Nephron (organoid): ENCODE measurements around the gene PPIL6.

Experiments used
- H3K27ac Mint-ChIP-seq, 3 experiments: 2 replicates each; pipeline ENCODE4 v1.8.0; 2020; ENCODE audit warnings: mixed read lengths in 3 of 3, mild to moderate bottlenecking in 2 of 3, moderate library complexity in 1 of 3
- H3K27me3 Mint-ChIP-seq: 2 replicates; pipeline ENCODE4 v1.8.0; 2021; ENCODE audit warnings: low read depth, mild to moderate bottlenecking, moderate library complexity, mixed read lengths
- H3K36me3 Mint-ChIP-seq: 2 replicates; pipeline ENCODE4 v1.8.0; 2020; ENCODE audit warnings: low read depth, mixed read lengths
- H3K4me1 Mint-ChIP-seq: 2 replicates; pipeline ENCODE4 v1.8.0; 2020; ENCODE audit warnings: mixed read lengths
- H3K4me3 Mint-ChIP-seq, 3 experiments: 2 replicates each; pipeline ENCODE4 v1.8.0; 2020; ENCODE audit warnings: mild to moderate bottlenecking in 3 of 3, mixed read lengths in 3 of 3, moderate library complexity in 2 of 3
- H3K9me3 Mint-ChIP-seq: 2 replicates; pipeline ENCODE4 v1.8.0; 2020; ENCODE audit warnings: mixed read lengths
- CTCF ChIP-seq, 3 experiments: fragments of 200-600 bp; sonication (generic); IDR thresholded peaks; one replicate each; pipeline ENCODE4 v1.5.0; 2021; ENCODE audit warnings: antibody characterized with exemption in 3 of 3; ENCODE audit not compliant: unreplicated experiment in 3 of 3

PPIL6 gene

GRCh38 chr6:109440331-109441068 is at the start of gene PPIL6, which contains the start of gene SMPD2:
TSS of gene PPIL6 (minus strand) at chr6:109440628. CDS start at chr6:109440590, 38 bp downstream.
TSS of gene SMPD2 (plus strand) at chr6:109440724. CDS start at chr6:109441122, 398 bp downstream.
- Mint-ChIP-seq H3K4me1 (peaks cover 17% of the 10 kb centered on the region), H3K4me3 (peak within 1 kb of the TSS; percentile 97 to 98 (median 97)), H3K27ac (peak within 1 kb of the TSS; percentile 83 to 94 (median 90)), H3K36me3 (peaks cover 6% of the 10 kb centered on the region), H3K9me3 (no peaks in the 10 kb centered on the region), H3K27me3 (no peaks in the 10 kb centered on the region)
- peak in 1 of 3 experiments; percentile 39 for TF ChIP-seq CTCF (IDR thresholded peaks at IDR 0.05; ENCODE audit: unreplicated experiment in 3 of 3)

- no peak overlapping the region for H3K27ac Mint-ChIP-seq
- H3K27me3 Mint-ChIP-seq = no peaks in the 10 kb centered on the region
- no peaks in the 10 kb centered on the region for H3K36me3 Mint-ChIP-seq
- H3K4me3 Mint-ChIP-seq = no peak overlapping the region
- no peaks in the 10 kb centered on the region for H3K9me3 Mint-ChIP-seq
- TF ChIP-seq CTCF (IDR thresholded peaks at IDR 0.05; ENCODE audit: unreplicated experiment in 3 of 3) = no peak
- peaks cover 35% of the 10 kb centered on the region for H3K4me1 Mint-ChIP-seq
Observed at GRCh38 chr6:109488001-109488400, 47.6 kb upstream of the PPIL6 start.

GRCh38 chr6:109486068-109486467 is 45.6 kb upstream of the PPIL6 start:
- Mint-ChIP-seq H3K27me3 (no peaks in the 10 kb centered on the region), H3K36me3 (peaks cover 11% of the 10 kb centered on the region), H3K9me3 (no peaks in the 10 kb centered on the region), H3K4me3 (peak overlapping the region; percentile 7 to 65 (median 41)), H3K4me1 (peaks cover 39% of the 10 kb centered on the region), H3K27ac (no peak overlapping the region)
- TF ChIP-seq CTCF (IDR thresholded peaks at IDR 0.05; ENCODE audit: unreplicated experiment in 3 of 3) = no peak

- Mint-ChIP-seq H3K4me1 (peaks cover 38% of the 10 kb centered on the region), H3K9me3 (no peaks in the 10 kb centered on the region), H3K4me3 (peak overlapping the region; percentile 7 to 89 (median 41)), H3K36me3 (peaks cover 16% of the 10 kb centered on the region), H3K27me3 (no peaks in the 10 kb centered on the region), H3K27ac (peak overlapping the region in 1 of 3 experiments; percentile 13)
- no peak for TF ChIP-seq CTCF (IDR thresholded peaks at IDR 0.05; ENCODE audit: unreplicated experiment in 3 of 3)
Observed at GRCh38 chr6:109485266-109485935, 45.0 kb upstream of the PPIL6 start.

GRCh38 chr6:109484122-109484521 is 43.7 kb upstream of the PPIL6 start:
- Mint-ChIP-seq H3K9me3 (no peaks in the 10 kb centered on the region), H3K4me1 (peaks cover 44% of the 10 kb centered on the region), H3K36me3 (peaks cover 21% of the 10 kb centered on the region), H3K4me3 (peak overlapping the region; percentile 79 to 89 (median 86)), H3K27ac (peak overlapping the region in 2 of 3 experiments; percentile 39 to 56), H3K27me3 (no peaks in the 10 kb centered on the region)
- no peak for TF ChIP-seq CTCF (IDR thresholded peaks at IDR 0.05; ENCODE audit: unreplicated experiment in 3 of 3)
